Measurements from ENCODE around the gene SREK1IP1. TPM values are rescaled to one million over a fixed set of nuclear protein-coding genes. Genes with fewer than 3 reads are reported as not detected.
"Not testable (repeated sequence)": the region's sequence is repeated elsewhere in the genome, so short reads cannot be mapped to it uniquely, and the experiment has no call there.

SREK1IP1 gene
- total RNA-seq, 1 donor from 2014 or later, result 32.9 TPM

- no peak for DNase-seq
These were observed 4.5 kb downstream of the SREK1IP1 start for GRCh38 chr5:64763948-64764503.

- DNase-seq, result no peak
These were observed 8.4 kb downstream of the SREK1IP1 start for GRCh38 chr5:64759960-64760660.

- no peak for DNase-seq
These were observed 9.6 kb downstream of the SREK1IP1 start for GRCh38 chr5:64758901-64759300.

GRCh38 chr5:64754066-64754465, 14.4 kb downstream of the SREK1IP1 start:
- DNase-seq, result no peak

GRCh38 chr5:64749385-64749784, 19.1 kb downstream of the SREK1IP1 start:
- DNase-seq, result no peak

GRCh38 chr5:64746446-64746845, 22.0 kb downstream of the SREK1IP1 start:
- DNase-seq, result no peak

GRCh38 chr5:64744914-64745313, 23.6 kb downstream of the SREK1IP1 start:
- no peak for DNase-seq

- DNase-seq, result no peak
These were observed 25.7 kb downstream of the SREK1IP1 start for GRCh38 chr5:64742821-64743220.

GRCh38 chr5:64742411-64742810, 26.1 kb downstream of the SREK1IP1 start:
- DNase-seq, result no peak

- DNase-seq, result no peak
These were observed 41.3 kb downstream of the SREK1IP1 start for GRCh38 chr5:64727150-64727549.

- DNase-seq, result no peak
These were observed 45.9 kb downstream of the SREK1IP1 start for GRCh38 chr5:64722588-64722987.

GRCh38 chr5:64714495-64714894, 54.0 kb downstream of the SREK1IP1 start:
- not testable (repeated sequence) for DNase-seq

GRCh38 chr5:64707191-64707590, 61.3 kb downstream of the SREK1IP1 start:
- no peak for DNase-seq

GRCh38 chr5:64706074-64706473, 62.4 kb downstream of the SREK1IP1 start:
- DNase-seq, result not testable (repeated sequence)

- DNase-seq, result no peak
These were observed 67.7 kb downstream of the SREK1IP1 start for GRCh38 chr5:64700765-64701164.

- DNase-seq, result not testable (repeated sequence)
These were observed 72.1 kb downstream of the SREK1IP1 start for GRCh38 chr5:64696414-64696813.

GRCh38 chr5:64693636-64694035, 74.9 kb downstream of the SREK1IP1 start:
- DNase-seq, result no peak

GRCh38 chr5:64691291-64691690, 77.2 kb downstream of the SREK1IP1 start:
- DNase-seq, result no peak

GRCh38 chr5:64690417-64691151, 77.9 kb downstream of the SREK1IP1 start, which contains the start of gene SHISAL2B:
Gene SHISAL2B (plus strand): TSS chr5:64690503. CDS start chr5:64690624, 121 bp downstream.
- DNase-seq, result peak; percentile 1

GRCh38 chr5:64690104-64690416, 78.4 kb downstream of the SREK1IP1 start:
- DNase-seq, result no peak

- DNase-seq, result no peak
These were observed 79.5 kb downstream of the SREK1IP1 start for GRCh38 chr5:64688965-64689364.

GRCh38 chr5:64688391-64688790, 80.1 kb downstream of the SREK1IP1 start:
- no peak for DNase-seq

- DNase-seq, result no peak
These were observed 82.6 kb downstream of the SREK1IP1 start for GRCh38 chr5:64685866-64686265.

- no peak for DNase-seq
These were observed 85.9 kb downstream of the SREK1IP1 start for GRCh38 chr5:64682608-64683007.
